K562 (cell line): ENCODE data around the gene LZTR1. TPM values are rescaled to one million over a fixed set of nuclear protein-coding genes. Genes with fewer than 3 reads are reported as not detected.
A peak's percentile ranks its signal among the peaks of the same experiment; 100 is the strongest.

Source experiments
- BRD4 ChIP-seq: fragments of 200-600 bp; sonication (generic); IDR thresholded peaks from 2 replicates; pipeline ENCODE4 v1.6.1; 2017; ENCODE audit warnings: inconsistent platforms
- DACH1 ChIP-seq: fragments of 450-650 bp; IDR thresholded peaks from 2 replicates; pipeline ENCODE4 v1.6.1; 2018; ENCODE audit not compliant: partially characterized antibody
- DDX20 ChIP-seq: fragments of 450-650 bp; IDR thresholded peaks from 2 replicates; pipeline ENCODE4 v1.6.1; 2016; ENCODE audit warnings: missing genetic modification characterization, low read depth, mild to moderate bottlenecking, missing compliant biosample characterization, moderate library complexity
- EHMT2 ChIP-seq: fragments of 450-650 bp; IDR thresholded peaks from 2 replicates; pipeline ENCODE4 v1.6.1; 2018; ENCODE audit warnings: antibody characterized with exemption
- ETS2 ChIP-seq: IDR thresholded peaks from 2 replicates; pipeline ENCODE4 v1.6.1; 2016; ENCODE audit warnings: borderline replicate concordance, missing genetic modification characterization, mild to moderate bottlenecking, moderate library complexity, missing compliant biosample characterization; ENCODE audit not compliant: poor library complexity, severe bottlenecking
- HDAC6 ChIP-seq: IDR thresholded peaks from 2 replicates; pipeline ENCODE4 v1.6.1; 2012; ENCODE audit warnings: low read depth, mild to moderate bottlenecking, control low read depth, inconsistent platforms, low read length, moderate library complexity
- POLR2B ChIP-seq: fragments of 450-650 bp; IDR thresholded peaks from 2 replicates; pipeline ENCODE4 v1.6.1; 2018; ENCODE audit warnings: low read depth; ENCODE audit not compliant: partially characterized antibody
- PRPF4 ChIP-seq: fragments of 200-400 bp; formaldehyde crosslinking; IDR thresholded peaks from one replicate; pipeline ENCODE4 v1.6.1; 2017; ENCODE audit warnings: low read length, low read depth, mild to moderate bottlenecking; ENCODE audit not compliant: insufficient read depth, poor library complexity, severe bottlenecking
- WHSC1 ChIP-seq: IDR thresholded peaks from one replicate; pipeline ENCODE4 v1.6.1; 2012; ENCODE audit warnings: low read length, control low read depth, inconsistent platforms
- XRCC5 ChIP-seq: fragments of 200-400 bp; formaldehyde crosslinking; IDR thresholded peaks from 2 replicates; pipeline ENCODE4 v1.6.1; 2017; ENCODE audit warnings: low read depth, mild to moderate bottlenecking, low read length
- ZC3H4 ChIP-seq: sonication (generic); formaldehyde crosslinking; IDR thresholded peaks from 2 replicates; pipeline ENCODE4 v1.9.0; 2021; ENCODE audit warnings: missing genetic modification reagents, borderline replicate concordance
- ZNF124 ChIP-seq: sonication (generic); formaldehyde crosslinking; IDR thresholded peaks from 2 replicates; pipeline ENCODE4 v1.8.1; 2022; ENCODE audit warnings: missing genetic modification reagents
- ZNF146 ChIP-seq: IDR thresholded peaks from one replicate; pipeline ENCODE4 v1.6.1; 2018; ENCODE audit warnings: missing compliant biosample characterization; ENCODE audit not compliant: unreplicated experiment
- polyA plus RNA-seq, 8 experiments: library from polyadenylated mRNA; depleted of rRNA in 4 of 8; stranded (reverse) in 5 of 8; unstranded in 3 of 8; fragments of >200 nt; fragmentation: Nextera tagmentation in 2 of 8; fragmentation: Illumina TruSeq in 1 of 8; extraction: Ambion mirVana in 2 of 8; extraction: Trizol in 1 of 8; gene quantifications; 2 replicates each; pipeline versions ENCODE4 v1.2.1 to v1.2.3, GENCODE V29; 2011 to 2014; ENCODE audit warnings: inconsistent platforms in 1 of 8, missing spikeins in 1 of 8
- total RNA-seq, 7 experiments: library from RNA; depleted of rRNA in 6 of 7; stranded (reverse); fragments of >200 nt in 6 of 7; fragmentation: Illumina TruSeq in 2 of 7; extraction: Trizol in 2 of 7; gene quantifications; 2 replicates each; pipeline versions ENCODE4 v1.2.1 to v1.2.3, GENCODE V29; 2011 to 2021; ENCODE audit warnings: low replicate concordance in 1 of 7
- TF ChIP-seq, protein P1 (sequence below): fragments of 250-450 bp; sonication (Bioruptor Pico); IDR thresholded peaks from 2 replicates; pipeline ENCODE4 v1.9.0; 2021; ENCODE audit warnings: mild to moderate bottlenecking, inconsistent platforms
- TF ChIP-seq, protein P2 (sequence below): sonication (generic); formaldehyde crosslinking; IDR thresholded peaks from 2 replicates; pipeline ENCODE4 v1.8.0; 2022; ENCODE audit warnings: mild to moderate bottlenecking, missing genetic modification reagents
- TF ChIP-seq, protein P3 (sequence below): sonication (generic); formaldehyde crosslinking; IDR thresholded peaks from 2 replicates; pipeline ENCODE4 v1.8.1; 2023; ENCODE audit warnings: mild to moderate bottlenecking, missing genetic modification reagents
- TF ChIP-seq, protein P4 (sequence below): sonication (generic); formaldehyde crosslinking; IDR thresholded peaks from 2 replicates; pipeline ENCODE4 v1.9.0; 2022; ENCODE audit warnings: mild to moderate bottlenecking, missing genetic modification reagents
- TF ChIP-seq, protein P5 (sequence below): fragments of 250-450 bp; sonication (Bioruptor Pico); IDR thresholded peaks from 2 replicates; pipeline ENCODE4 v1.8.0; 2022; ENCODE audit warnings: moderate library complexity, mild to moderate bottlenecking, inconsistent platforms

The LZTR1 gene
- total and polyA plus RNA-seq, 9 of the 15 experiments (the other 6 are each of a cell fraction or from before 2014, with no cell fraction given): 2.2 to 135 (median 63.0) TPM

DNA sequence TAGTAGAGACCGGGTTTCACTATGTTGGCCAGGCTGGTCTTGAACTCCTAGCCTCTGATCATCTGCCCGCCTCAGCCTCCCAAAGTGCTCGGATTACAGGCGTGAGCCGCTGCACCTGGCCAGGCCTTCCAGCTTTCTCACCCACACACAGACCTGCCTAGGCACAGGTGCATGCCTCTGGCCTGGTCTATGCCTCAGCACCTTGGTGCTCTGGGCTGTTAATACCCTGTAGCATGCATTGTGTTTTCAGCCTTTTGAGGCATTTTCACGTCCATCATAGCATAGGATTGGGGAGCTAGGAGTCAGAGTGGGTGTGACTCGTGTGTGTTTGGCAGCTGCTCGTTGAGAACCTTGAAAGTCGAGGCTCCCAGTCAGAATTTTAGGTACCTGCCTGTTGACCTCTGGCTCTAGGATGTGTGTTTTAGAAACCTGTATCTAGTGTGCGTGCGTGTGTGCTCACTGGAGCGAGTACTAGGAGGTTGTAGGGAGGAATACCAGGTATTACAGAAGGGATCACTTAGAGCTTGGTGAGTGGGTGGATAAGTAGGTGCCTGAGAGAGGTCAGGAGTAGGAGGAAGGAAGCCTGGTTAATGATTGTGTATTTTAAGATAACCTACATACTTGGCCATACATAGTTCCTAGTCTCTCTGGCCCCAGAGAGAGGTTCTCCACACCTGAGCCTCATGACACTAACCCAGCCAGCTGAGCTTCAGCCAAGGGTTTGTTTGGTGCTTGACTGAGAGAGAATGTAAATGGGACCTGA, 44.9 kb upstream of the LZTR1 start (continued):
- TF ChIP-seq, protein P1, sequence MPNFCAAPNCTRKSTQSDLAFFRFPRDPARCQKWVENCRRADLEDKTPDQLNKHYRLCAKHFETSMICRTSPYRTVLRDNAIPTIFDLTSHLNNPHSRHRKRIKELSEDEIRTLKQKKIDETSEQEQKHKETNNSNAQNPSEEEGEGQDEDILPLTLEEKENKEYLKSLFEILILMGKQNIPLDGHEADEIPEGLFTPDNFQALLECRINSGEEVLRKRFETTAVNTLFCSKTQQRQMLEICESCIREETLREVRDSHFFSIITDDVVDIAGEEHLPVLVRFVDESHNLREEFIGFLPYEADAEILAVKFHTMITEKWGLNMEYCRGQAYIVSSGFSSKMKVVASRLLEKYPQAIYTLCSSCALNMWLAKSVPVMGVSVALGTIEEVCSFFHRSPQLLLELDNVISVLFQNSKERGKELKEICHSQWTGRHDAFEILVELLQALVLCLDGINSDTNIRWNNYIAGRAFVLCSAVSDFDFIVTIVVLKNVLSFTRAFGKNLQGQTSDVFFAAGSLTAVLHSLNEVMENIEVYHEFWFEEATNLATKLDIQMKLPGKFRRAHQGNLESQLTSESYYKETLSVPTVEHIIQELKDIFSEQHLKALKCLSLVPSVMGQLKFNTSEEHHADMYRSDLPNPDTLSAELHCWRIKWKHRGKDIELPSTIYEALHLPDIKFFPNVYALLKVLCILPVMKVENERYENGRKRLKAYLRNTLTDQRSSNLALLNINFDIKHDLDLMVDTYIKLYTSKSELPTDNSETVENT (CRISPR knock-in tag): no peak; the same call in 1 of the 2 replicates
- TF ChIP-seq XRCC5 (no peak), ZNF124 (CRISPR knock-in tag) (0 out of 2 replicates have a peak, but pooled peaks have one; percentile 1), PRPF4 (no peak), EHMT2 (no peak), WHSC1 (peak; percentile 62), ETS2 (tag) (no peak), POLR2B (peak; percentile 23), ZNF146 (CRISPR knock-in tag) (no peak), HDAC6 (peak; percentile 82; the same call in 1 of the 2 replicates), DACH1 (no peak), BRD4 (no peak), DDX20 (no peak), ZC3H4 (CRISPR knock-in tag) (peak; percentile 23; the same call in 1 of the 2 replicates)
- TF ChIP-seq, protein P2, sequence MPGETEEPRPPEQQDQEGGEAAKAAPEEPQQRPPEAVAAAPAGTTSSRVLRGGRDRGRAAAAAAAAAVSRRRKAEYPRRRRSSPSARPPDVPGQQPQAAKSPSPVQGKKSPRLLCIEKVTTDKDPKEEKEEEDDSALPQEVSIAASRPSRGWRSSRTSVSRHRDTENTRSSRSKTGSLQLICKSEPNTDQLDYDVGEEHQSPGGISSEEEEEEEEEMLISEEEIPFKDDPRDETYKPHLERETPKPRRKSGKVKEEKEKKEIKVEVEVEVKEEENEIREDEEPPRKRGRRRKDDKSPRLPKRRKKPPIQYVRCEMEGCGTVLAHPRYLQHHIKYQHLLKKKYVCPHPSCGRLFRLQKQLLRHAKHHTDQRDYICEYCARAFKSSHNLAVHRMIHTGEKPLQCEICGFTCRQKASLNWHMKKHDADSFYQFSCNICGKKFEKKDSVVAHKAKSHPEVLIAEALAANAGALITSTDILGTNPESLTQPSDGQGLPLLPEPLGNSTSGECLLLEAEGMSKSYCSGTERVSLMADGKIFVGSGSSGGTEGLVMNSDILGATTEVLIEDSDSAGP (CRISPR knock-in tag): 0 out of 2 replicates have a peak, but pooled peaks have one; percentile 43
- TF ChIP-seq, protein P3, sequence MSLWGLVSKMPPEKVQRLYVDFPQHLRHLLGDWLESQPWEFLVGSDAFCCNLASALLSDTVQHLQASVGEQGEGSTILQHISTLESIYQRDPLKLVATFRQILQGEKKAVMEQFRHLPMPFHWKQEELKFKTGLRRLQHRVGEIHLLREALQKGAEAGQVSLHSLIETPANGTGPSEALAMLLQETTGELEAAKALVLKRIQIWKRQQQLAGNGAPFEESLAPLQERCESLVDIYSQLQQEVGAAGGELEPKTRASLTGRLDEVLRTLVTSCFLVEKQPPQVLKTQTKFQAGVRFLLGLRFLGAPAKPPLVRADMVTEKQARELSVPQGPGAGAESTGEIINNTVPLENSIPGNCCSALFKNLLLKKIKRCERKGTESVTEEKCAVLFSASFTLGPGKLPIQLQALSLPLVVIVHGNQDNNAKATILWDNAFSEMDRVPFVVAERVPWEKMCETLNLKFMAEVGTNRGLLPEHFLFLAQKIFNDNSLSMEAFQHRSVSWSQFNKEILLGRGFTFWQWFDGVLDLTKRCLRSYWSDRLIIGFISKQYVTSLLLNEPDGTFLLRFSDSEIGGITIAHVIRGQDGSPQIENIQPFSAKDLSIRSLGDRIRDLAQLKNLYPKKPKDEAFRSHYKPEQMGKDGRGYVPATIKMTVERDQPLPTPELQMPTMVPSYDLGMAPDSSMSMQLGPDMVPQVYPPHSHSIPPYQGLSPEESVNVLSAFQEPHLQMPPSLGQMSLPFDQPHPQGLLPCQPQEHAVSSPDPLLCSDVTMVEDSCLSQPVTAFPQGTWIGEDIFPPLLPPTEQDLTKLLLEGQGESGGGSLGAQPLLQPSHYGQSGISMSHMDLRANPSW: peak; percentile 91; the same call in 1 of the 2 replicates
- TF ChIP-seq, protein P4, sequence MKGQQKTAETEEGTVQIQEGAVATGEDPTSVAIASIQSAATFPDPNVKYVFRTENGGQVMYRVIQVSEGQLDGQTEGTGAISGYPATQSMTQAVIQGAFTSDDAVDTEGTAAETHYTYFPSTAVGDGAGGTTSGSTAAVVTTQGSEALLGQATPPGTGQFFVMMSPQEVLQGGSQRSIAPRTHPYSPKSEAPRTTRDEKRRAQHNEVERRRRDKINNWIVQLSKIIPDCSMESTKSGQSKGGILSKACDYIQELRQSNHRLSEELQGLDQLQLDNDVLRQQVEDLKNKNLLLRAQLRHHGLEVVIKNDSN (CRISPR knock-in tag): no peak; the same call in 1 of the 2 replicates
- TF ChIP-seq, protein P5, sequence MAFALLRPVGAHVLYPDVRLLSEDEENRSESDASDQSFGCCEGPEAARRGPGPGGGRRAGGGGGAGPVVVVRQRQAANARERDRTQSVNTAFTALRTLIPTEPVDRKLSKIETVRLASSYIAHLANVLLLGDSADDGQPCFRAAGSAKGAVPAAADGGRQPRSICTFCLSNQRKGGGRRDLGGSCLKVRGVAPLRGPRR: no peak
